GM12865 (cell line): ENCODE results near the gene TAS2R39.
"Not testable (repeated sequence)": the region's sequence is repeated elsewhere in the genome, so short reads cannot be mapped to it uniquely, and the experiment has no call there.

Experiments used
- DNase-seq: peaks from one replicate; pipeline ENCODE4 v3.0.0; 2010; ENCODE audit warnings: low read depth
- H3K4me3 ChIP-seq: 2 replicates; pipeline ENCODE4 v1.5.1; 2011; ENCODE audit warnings: mild to moderate bottlenecking, low read depth, low read length, control low read depth
- TF ChIP-seq, protein P1 (sequence below): IDR thresholded peaks from 2 replicates; pipeline ENCODE4 v1.5.1; 2011; ENCODE audit warnings: low read length, control low read depth, low read depth, inconsistent platforms; ENCODE audit not compliant: insufficient read depth; ENCODE audit errors: missing control alignments

Gene TAS2R39

DNA sequence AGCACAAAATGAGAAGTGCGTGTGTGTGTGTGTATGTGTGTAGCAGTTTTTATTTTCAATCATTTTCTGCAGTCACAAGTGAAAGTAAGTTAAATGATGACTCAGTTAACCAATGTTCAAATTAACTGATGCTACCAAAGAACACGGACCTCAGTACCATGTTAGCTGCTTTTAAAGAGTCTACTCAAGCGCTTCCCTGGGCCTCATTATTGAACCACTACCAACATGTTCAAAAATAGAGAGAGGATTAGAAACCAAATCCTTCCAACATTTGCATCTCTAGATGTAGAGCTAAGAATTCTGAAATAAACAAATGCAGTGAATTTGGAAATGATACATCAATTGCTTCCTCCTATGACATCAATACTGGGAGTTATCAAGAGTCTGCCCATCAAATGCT lies at the start of gene TAS2R39:
TSS of gene TAS2R39 (plus strand) at position 396 of the 400 bp plus-strand sequence. CDS start at position 396, 0 bp downstream.
- DNase-seq, result no peak
- TF ChIP-seq, protein P1, sequence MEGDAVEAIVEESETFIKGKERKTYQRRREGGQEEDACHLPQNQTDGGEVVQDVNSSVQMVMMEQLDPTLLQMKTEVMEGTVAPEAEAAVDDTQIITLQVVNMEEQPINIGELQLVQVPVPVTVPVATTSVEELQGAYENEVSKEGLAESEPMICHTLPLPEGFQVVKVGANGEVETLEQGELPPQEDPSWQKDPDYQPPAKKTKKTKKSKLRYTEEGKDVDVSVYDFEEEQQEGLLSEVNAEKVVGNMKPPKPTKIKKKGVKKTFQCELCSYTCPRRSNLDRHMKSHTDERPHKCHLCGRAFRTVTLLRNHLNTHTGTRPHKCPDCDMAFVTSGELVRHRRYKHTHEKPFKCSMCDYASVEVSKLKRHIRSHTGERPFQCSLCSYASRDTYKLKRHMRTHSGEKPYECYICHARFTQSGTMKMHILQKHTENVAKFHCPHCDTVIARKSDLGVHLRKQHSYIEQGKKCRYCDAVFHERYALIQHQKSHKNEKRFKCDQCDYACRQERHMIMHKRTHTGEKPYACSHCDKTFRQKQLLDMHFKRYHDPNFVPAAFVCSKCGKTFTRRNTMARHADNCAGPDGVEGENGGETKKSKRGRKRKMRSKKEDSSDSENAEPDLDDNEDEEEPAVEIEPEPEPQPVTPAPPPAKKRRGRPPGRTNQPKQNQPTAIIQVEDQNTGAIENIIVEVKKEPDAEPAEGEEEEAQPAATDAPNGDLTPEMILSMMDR, result no peak
- H3K4me3 ChIP-seq, result no peak within 1 kb of the TSS

DNA sequence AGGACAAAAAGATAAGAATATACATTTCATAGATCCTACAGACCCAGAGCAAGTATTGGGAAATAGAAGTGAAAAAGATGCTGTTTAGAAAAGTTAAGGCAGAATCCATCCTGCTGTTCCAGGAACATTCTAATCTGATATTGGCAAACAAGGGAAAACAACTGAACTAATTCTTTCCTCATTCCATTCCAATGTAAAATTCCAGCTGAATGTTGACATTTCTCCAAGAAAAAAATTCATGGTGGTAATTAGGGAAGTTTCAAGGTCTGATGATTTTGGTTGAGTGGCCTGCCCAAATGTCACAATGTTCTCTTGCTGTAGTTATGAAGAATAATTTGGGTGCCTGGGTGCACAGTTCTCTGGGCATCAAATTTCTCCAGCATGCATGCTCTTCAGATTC lies 36.1 kb upstream of the TAS2R39 start:
- H3K4me3 ChIP-seq, result no peak overlapping the region
- no peak for DNase-seq
- TF ChIP-seq, protein P1, result no peak

DNA sequence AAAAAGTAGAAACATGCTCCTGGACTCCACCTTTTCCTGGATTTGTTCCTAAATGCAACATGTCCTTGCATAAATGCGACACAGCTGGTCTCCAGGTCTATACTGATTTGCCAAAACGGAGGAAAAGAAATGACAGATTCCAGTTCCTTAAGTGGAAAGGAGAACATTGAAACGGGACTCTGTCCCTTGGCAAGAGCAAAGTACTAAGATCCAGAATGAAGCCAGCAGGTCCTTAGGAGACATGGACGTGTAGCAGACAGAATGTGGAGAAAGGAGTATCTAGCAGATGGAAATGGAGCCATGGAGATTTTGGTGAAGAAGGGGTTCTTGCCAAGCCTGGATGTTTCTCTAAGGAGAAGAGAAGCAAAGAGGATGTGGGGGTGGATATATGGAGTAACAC lies 35.2 kb upstream of the TAS2R39 start:
- TF ChIP-seq, protein P1, result no peak
- no peak for DNase-seq
- H3K4me3 ChIP-seq, result no peak overlapping the region

DNA sequence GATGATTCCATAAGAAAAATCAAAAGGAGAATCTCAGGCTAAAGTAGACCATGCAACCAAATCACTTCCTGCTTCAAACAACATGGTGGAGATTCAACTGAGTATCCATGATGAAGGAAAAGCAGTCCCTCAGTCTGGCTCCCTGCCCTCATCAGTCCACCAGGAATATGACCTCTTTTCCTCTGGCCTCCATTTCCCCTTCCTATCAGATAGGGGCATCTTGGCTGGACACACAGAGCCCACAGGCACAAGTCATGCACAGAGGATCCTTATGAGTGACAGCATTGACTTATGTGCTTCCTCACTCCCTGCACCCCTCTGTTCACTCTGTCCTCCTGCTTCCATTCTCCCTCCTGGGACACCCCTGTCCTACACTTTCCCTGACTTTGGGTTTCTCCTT lies 34.6 kb upstream of the TAS2R39 start:
- DNase-seq, result no peak
- H3K4me3 ChIP-seq, result no peak overlapping the region
- TF ChIP-seq, protein P1, result no peak

DNA sequence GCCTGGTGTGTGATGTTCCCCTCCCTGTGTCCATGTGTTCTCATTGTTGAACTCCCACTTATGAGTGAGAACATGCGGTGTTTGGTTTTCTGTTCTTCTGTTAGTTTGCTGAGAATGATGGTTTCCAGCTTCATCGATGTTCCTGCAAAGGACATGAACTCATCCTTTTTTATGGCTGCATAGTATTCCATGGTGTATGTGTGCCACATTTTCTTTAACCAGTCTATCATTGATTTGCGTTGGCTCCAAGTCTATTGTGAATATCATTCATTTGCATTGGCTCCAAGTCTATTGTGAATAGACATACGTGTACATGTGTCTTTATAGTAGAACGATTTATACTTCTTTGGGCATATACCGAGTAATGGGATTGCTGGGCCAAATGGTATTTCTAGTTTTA lies 32.5 kb upstream of the TAS2R39 start:
- not testable (repeated sequence) for H3K4me3 ChIP-seq, DNase-seq

DNA sequence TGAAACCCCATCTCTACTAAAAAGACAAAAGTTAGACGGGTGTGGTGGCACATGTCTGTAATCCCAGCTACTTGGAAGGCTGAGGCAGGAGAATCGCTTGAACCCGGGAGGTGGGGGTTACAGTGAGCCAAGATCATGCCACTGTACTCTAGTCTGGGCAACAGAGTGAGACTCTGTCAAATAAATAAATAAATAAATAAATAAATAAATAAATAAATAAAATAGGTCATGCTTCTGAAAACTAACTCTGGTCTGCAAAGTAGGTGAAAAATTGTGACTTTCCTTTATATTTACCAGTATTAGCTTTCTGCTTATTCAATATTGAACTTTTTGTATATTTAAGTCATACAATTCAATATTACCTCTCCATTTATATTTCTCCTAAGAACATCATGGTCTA lies 24.6 kb upstream of the TAS2R39 start:
- DNase-seq, H3K4me3 ChIP-seq: not testable (repeated sequence)

DNA sequence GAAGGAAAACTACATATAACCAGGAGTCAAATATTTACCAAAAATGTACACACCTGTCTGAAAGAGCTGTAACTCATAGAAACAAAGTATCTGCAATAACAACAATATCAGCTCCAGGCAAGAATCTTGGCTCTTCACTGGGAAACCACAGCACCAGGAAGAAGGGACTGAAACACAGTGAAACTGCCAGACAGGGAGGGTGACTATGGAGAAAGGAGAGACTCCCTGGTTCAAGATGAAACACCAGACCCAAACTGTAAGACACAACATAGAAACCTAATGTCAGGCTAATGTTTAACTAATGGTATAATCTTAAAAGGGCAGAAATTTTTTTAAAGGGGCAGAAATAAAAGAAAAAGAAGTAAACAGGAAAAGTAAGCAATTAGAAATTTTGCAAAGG lies 11.5 kb upstream of the TAS2R39 start:
- no peak for DNase-seq
- no peak overlapping the region for H3K4me3 ChIP-seq
- TF ChIP-seq, protein P1, result no peak

DNA sequence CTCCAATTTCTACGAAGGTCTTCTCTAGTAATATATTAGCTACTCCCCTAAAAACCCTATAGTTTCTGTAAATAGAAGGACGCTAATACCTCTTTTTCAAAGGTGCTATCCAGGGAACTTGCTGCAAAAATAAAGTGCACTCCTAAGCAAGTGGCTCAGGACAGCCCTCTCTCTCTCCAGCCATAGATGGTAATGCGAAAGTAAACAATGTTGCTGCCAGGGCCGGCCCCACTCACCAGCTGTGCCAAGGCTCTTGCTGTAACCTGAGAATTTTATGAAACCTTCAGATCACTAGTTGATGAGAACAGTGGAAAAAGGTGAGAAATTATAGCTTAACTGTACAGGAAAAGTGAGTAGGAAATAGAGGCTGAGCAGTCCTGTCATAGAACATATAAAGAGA lies 10.9 kb upstream of the TAS2R39 start:
- TF ChIP-seq, protein P1, result no peak
- DNase-seq, result no peak
- H3K4me3 ChIP-seq, result no peak overlapping the region
